ENCODE measurements around the gene CRIP2.

CRIP2 gene

GRCh38 chr14:105525326-105525725 is 50.7 kb downstream of the CRIP2 start:
- TF ChIP-seq CTCF (IDR thresholded peaks at IDR 0.05): no peak

- no peak for TF ChIP-seq CTCF (IDR thresholded peaks at IDR 0.05)
Measured at GRCh38 chr14:105525861-105526775, 51.5 kb downstream of the CRIP2 start, which contains the start of gene TMEM121. Gene TMEM121, plus strand, starts transcription at chr14:105526583. Its CDS starts 2,252 bp downstream, at chr14:105528835.

DNA sequence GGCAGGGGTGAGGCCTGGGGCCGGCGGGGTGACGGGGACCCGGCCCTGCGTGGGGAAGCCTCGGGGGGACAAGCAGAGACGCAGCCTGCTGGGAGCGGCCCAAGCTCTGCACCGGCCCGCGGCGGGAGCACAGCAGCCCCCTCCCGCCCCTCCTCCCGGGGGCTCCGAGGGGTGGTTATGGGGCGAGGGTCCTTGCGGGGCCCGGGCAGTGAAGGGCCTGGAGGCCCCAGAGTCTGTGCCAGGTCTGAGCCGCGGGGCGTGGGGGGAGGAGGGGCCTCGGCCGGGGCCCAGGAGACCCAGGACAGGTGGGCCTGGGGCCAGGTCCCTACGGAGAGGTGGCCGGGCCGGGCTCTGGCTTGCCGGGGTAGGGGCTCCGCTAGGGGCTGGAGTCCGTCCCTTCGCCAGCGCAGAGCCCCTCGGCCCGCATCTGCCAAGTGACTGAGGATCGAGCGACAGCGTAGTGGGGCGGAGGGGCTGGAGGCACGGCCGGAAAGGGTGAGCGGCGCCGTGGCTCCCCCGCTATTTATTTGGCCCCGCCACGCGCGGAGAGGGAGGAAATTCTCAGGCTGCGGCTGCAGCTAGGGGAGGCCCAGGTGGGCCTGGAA is 52.3 kb downstream of the CRIP2 start:
- no peak for TF ChIP-seq CTCF (IDR thresholded peaks at IDR 0.05)

DNA sequence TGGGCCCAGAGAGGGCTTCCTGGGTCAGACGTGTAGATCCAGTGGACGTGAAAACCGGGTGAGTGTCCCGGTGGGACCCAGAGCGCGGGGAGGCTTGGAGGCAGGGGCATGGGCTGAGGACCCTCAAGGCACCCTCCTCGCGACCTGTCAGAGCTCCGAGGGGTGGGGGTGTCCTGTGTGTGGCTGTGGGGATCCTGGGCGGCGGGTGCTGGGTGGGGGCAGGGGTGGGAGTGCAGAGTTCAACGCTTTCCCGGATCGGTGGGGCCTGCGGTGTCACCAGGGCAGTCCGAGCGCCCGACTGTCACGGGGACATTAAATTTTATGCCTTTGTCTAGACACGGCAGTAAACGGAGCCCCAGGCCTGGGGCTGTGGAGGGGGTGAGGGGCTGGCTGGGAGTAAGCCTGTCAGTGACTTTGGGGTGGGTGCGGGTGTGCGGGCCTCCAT is 52.8 kb downstream of the CRIP2 start:
- no peak for TF ChIP-seq CTCF (IDR thresholded peaks at IDR 0.05)

- peak; percentile 79 for TF ChIP-seq CTCF (IDR thresholded peaks at IDR 0.05)
Measured at GRCh38 chr14:105527826-105528585, 53.4 kb downstream of the CRIP2 start.

DNA sequence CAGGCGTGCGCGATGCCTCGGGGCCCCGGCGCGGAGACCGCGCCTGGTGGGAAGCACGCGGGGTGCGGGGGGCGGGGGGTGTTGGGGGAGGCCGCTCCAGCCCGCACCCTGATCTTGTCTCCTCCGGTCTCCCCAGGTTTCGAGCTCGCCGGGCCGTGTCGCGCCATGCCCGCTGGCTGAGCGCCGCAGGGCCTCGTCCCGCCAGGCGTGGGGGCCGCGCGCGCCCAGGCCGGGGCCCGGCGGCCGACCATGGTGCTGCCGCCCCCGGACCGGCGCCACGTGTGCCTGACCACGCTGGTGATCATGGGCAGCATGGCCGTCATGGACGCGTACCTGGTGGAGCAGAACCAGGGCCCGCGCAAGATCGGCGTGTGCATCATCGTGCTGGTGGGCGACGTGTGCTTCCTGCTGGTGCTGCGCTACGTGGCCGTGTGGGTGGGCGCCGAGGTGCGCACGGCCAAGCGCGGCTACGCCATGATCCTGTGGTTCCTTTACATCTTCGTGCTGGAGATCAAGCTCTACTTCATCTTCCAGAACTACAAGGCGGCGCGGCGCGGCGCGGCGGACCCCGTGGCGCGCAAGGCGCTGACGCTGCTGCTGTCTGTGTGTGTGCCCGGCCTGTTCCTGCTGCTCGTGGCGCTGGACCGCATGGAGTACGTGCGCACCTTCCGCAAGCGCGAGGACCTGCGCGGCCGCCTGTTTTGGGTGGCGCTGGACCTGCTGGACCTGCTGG is 54.1 kb downstream of the CRIP2 start:
- peak; percentile 11; the same call in 1 of the 2 replicates for TF ChIP-seq CTCF (IDR thresholded peaks at IDR 0.05)

DNA sequence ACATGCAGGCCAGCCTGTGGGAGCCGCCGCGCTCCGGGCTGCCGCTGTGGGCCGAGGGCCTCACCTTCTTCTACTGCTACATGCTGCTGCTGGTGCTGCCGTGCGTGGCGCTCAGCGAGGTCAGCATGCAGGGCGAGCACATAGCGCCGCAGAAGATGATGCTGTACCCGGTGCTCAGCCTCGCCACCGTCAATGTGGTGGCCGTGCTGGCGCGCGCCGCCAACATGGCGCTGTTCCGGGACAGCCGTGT is 54.6 kb downstream of the CRIP2 start:
- no peak for TF ChIP-seq CTCF (IDR thresholded peaks at IDR 0.05)
